ENCODE measurements around the gene GLIS1.

Gene GLIS1

DNA sequence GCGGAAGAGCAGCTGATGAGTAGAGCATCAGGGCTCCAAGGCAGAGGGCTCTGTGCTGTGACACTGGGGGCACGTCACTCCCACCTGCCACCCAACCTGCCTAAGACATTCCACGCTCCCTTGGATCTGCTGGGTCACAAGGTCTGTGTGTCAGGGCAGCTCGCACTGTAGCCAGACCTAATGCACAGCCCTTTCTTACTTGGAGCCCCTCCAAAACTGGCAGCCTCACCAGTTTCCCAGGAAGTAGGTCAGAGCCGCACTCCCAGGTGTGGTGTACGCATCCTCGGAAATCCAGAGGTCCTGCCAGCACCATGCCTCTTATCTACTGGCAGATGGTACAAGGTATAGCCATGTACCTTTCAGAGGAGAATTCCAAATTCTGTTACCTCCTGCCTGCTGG is 257.5 kb downstream of the GLIS1 start:
- TF ChIP-seq, protein P1, sequence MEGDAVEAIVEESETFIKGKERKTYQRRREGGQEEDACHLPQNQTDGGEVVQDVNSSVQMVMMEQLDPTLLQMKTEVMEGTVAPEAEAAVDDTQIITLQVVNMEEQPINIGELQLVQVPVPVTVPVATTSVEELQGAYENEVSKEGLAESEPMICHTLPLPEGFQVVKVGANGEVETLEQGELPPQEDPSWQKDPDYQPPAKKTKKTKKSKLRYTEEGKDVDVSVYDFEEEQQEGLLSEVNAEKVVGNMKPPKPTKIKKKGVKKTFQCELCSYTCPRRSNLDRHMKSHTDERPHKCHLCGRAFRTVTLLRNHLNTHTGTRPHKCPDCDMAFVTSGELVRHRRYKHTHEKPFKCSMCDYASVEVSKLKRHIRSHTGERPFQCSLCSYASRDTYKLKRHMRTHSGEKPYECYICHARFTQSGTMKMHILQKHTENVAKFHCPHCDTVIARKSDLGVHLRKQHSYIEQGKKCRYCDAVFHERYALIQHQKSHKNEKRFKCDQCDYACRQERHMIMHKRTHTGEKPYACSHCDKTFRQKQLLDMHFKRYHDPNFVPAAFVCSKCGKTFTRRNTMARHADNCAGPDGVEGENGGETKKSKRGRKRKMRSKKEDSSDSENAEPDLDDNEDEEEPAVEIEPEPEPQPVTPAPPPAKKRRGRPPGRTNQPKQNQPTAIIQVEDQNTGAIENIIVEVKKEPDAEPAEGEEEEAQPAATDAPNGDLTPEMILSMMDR (IDR thresholded peaks at IDR 0.05; ENCODE audit: insufficient read depth, low read length, poor library complexity, severe bottlenecking) = no peak
- TF ChIP-seq EZH2phosphoT487 (conservative IDR thresholded peaks at IDR 0.05; ENCODE audit: low read length) = no peak
- Histone ChIP-seq H3K4me2 (ENCODE audit: low read depth, low read length, poor library complexity, severe bottlenecking) (no peak overlapping the region), H3K27ac (ENCODE audit: low read depth, low read length) (no peak overlapping the region), H3F3A (ENCODE audit: insufficient read depth) (no peaks in the 10 kb centered on the region), H3K9ac (ENCODE audit: low read length) (no peak overlapping the region), H3K27me3 (ENCODE audit: low read length) (no peaks in the 10 kb centered on the region), H3K9me2 (replicated peaks; ENCODE audit: insufficient read depth, low read length) (no peaks in the 10 kb centered on the region), H3K9me3 (ENCODE audit: insufficient read depth, low read length) (no peaks in the 10 kb centered on the region), H3K4me3 (ENCODE audit: insufficient read depth, low read length, poor library complexity, severe bottlenecking) (no peak overlapping the region), H3K79me2 (ENCODE audit: insufficient read depth, low read length) (no peaks in the 10 kb centered on the region), H2AFZ (ENCODE audit: low read depth, low read length, severe bottlenecking) (no peak overlapping the region), H4K20me1 (ENCODE audit: low read depth, low read length) (no peaks in the 10 kb centered on the region), H3K36me3 (ENCODE audit: low read length) (no peaks in the 10 kb centered on the region)

DNA sequence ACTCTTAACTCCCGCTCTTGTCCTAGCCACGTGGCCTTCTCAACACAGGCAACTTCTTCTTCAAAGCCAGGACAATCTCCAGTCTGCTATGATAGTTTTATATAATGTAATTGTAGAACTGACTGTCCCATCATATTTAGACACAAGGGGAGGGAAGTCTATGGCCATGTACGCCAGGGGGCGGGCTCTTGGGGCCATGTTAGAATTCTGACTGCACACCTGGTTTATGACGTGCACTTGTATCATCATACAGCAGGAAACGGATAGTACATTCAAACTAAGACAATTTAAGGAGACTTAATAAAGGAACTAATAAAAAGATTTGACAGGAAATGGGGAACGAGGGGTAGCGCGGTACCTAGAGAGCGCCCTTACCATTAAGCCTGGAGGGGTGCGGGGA is 258.3 kb downstream of the GLIS1 start:
- Histone ChIP-seq H3K9me2 (replicated peaks; ENCODE audit: insufficient read depth, low read length) (no peaks in the 10 kb centered on the region), H3K4me3 (ENCODE audit: insufficient read depth, low read length, poor library complexity, severe bottlenecking) (no peak overlapping the region), H3K9ac (ENCODE audit: low read length) (no peak overlapping the region), H3K27me3 (ENCODE audit: low read length) (no peaks in the 10 kb centered on the region), H3K4me2 (ENCODE audit: low read depth, low read length, poor library complexity, severe bottlenecking) (no peak overlapping the region), H4K20me1 (ENCODE audit: low read depth, low read length) (no peaks in the 10 kb centered on the region), H3K9me3 (ENCODE audit: insufficient read depth, low read length) (no peaks in the 10 kb centered on the region), H3K27ac (ENCODE audit: low read depth, low read length) (no peak overlapping the region), H3K79me2 (ENCODE audit: insufficient read depth, low read length) (no peaks in the 10 kb centered on the region), H3K36me3 (ENCODE audit: low read length) (no peaks in the 10 kb centered on the region), H3F3A (ENCODE audit: insufficient read depth) (no peaks in the 10 kb centered on the region), H2AFZ (ENCODE audit: low read depth, low read length, severe bottlenecking) (no peak overlapping the region)
- no peak for TF ChIP-seq EZH2phosphoT487 (conservative IDR thresholded peaks at IDR 0.05; ENCODE audit: low read length)
- TF ChIP-seq, protein P1 (IDR thresholded peaks at IDR 0.05; ENCODE audit: insufficient read depth, low read length, poor library complexity, severe bottlenecking) = no peak

DNA sequence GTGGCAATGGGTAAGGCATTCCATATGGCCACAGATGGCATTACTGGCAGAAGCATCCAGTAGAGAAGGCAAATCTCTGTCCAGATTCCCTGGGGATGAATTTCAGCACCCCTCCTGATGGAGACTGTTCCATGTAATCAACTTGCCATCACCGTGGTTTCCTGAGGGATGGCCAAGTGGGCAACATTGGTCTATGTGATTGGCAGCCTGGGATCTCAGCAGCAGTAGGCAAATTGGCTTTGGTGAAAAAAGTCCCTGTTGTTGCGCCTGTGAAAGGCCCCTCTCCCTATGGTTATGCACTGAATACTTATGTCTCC is 260.5 kb downstream of the GLIS1 start:
- Histone ChIP-seq H3K9me2 (replicated peaks; ENCODE audit: insufficient read depth, low read length) (no peaks in the 10 kb centered on the region), H4K20me1 (ENCODE audit: low read depth, low read length) (no peaks in the 10 kb centered on the region), H3K79me2 (ENCODE audit: insufficient read depth, low read length) (no peaks in the 10 kb centered on the region), H3K9me3 (ENCODE audit: insufficient read depth, low read length) (no peaks in the 10 kb centered on the region), H3K36me3 (ENCODE audit: low read length) (no peaks in the 10 kb centered on the region), H3F3A (ENCODE audit: insufficient read depth) (no peaks in the 10 kb centered on the region), H3K27me3 (ENCODE audit: low read length) (no peaks in the 10 kb centered on the region), H3K4me2 (ENCODE audit: low read depth, low read length, poor library complexity, severe bottlenecking) (no peak overlapping the region), H3K4me3 (ENCODE audit: insufficient read depth, low read length, poor library complexity, severe bottlenecking) (no peak overlapping the region), H2AFZ (ENCODE audit: low read depth, low read length, severe bottlenecking) (no peak overlapping the region), H3K27ac (ENCODE audit: low read depth, low read length) (no peak overlapping the region), H3K9ac (ENCODE audit: low read length) (no peak overlapping the region)
- no peak for TF ChIP-seq EZH2phosphoT487 (conservative IDR thresholded peaks at IDR 0.05; ENCODE audit: low read length)
- TF ChIP-seq, protein P1 (IDR thresholded peaks at IDR 0.05; ENCODE audit: insufficient read depth, low read length, poor library complexity, severe bottlenecking) = no peak
